Lung (tissue), 12 donors: ENCODE measurements around the gene GNRH2. TPM values are rescaled to one million over a fixed set of nuclear protein-coding genes. Genes with fewer than 3 reads are reported as not detected.

Source experiments
- ATAC-seq: fragments of 200-7000 bp; cut with Tn5 transposase; one replicate; pipeline ENCODE4 v1.9.1; 2020; ENCODE audit warnings: moderate number of reproducible peaks; ENCODE audit not compliant: insufficient read depth, low FRiP score
- DNase-seq, 3 donors: peaks; one replicate each; pipeline ENCODE4 v3.0.0-alpha.2; 2013 to 2017
- H3K27ac ChIP-seq, 2 donors: one replicate each; pipeline ENCODE4 v1.5.1; 2013; ENCODE audit warnings: mild to moderate bottlenecking in 2 of 2, moderate library complexity in 2 of 2, control low read depth in 1 of 2, inconsistent platforms in 1 of 2, low read depth in 1 of 2, low read length in 1 of 2
- H3K27me3 ChIP-seq, 3 donors: one replicate each; pipeline ENCODE4 v1.5.1; 2013; ENCODE audit warnings: low read length in 2 of 3; ENCODE audit not compliant: control insufficient read depth in 3 of 3, insufficient read depth in 3 of 3
- H3K36me3 ChIP-seq, 4 donors: one replicate each; pipeline ENCODE4 v1.5.1; 2013; ENCODE audit warnings: low read length in 4 of 4, mild to moderate bottlenecking in 1 of 4, moderate library complexity in 1 of 4; ENCODE audit not compliant: control insufficient read depth in 4 of 4, insufficient read depth in 4 of 4
- H3K4me1 ChIP-seq, 5 donors: one replicate each; pipeline ENCODE4 v1.5.1; 2013; ENCODE audit warnings: low read length in 5 of 5, mild to moderate bottlenecking in 2 of 5, moderate library complexity in 1 of 5; ENCODE audit not compliant: control insufficient read depth in 5 of 5, insufficient read depth in 5 of 5
- H3K4me3 ChIP-seq: one replicate; pipeline ENCODE4 v1.5.1; 2013; ENCODE audit warnings: mild to moderate bottlenecking, control low read depth, moderate library complexity
- H3K9ac ChIP-seq, 2 donors: one replicate each; pipeline ENCODE4 v1.5.1; 2013; ENCODE audit warnings: low read length in 2 of 2, control low read depth in 1 of 2; ENCODE audit not compliant: insufficient read depth in 1 of 2
- H3K9me3 ChIP-seq, 4 donors: one replicate each; pipeline ENCODE4 v1.5.1; 2013; ENCODE audit warnings: low read length in 3 of 4, mild to moderate bottlenecking in 1 of 4, moderate library complexity in 1 of 4; ENCODE audit not compliant: control insufficient read depth in 4 of 4, insufficient read depth in 3 of 4
- WGBS, 2 donors: extraction: QIAGEN DNeasy Blood & Tissue Kit; methylation state at CpG; one replicate each; pipeline ENCODE4 v1.1.7; 2013; 5-methylcytosine and 5-hydroxymethylcytosine counted together
- polyA plus RNA-seq, 2 donors: library from polyadenylated mRNA; stranded (reverse); fragments of 200-250 nt; gene quantifications; one replicate each; pipeline ENCODE4 v1.2.1, GENCODE V29; 2013
- total RNA-seq, 2 donors: library from RNA; depleted of rRNA in 1 of 2; stranded (reverse); fragments of >200 nt in 1 of 2; gene quantifications; one replicate each; pipeline ENCODE4 v1.2.1, GENCODE V29; 2014 to 2021
- TF ChIP-seq, protein P1 (sequence below): IDR thresholded peaks from 2 replicates; pipeline ENCODE4 v1.5.1; 2012; ENCODE audit warnings: mild to moderate bottlenecking; ENCODE audit errors: control extremely low read depth, extremely low read depth
- donor health status: control.
- donor health status: control.
- donor health status: Bipolar disorder and iron deficiency.
- donor health status: healthy.
- donor health status: DM: yes; HTN: yes; CAD: no.

Gene GNRH2
- total and polyA plus RNA-seq, 4 donors: 0.14 to 0.46 (median 0.16) TPM; not detected in 1

DNA sequence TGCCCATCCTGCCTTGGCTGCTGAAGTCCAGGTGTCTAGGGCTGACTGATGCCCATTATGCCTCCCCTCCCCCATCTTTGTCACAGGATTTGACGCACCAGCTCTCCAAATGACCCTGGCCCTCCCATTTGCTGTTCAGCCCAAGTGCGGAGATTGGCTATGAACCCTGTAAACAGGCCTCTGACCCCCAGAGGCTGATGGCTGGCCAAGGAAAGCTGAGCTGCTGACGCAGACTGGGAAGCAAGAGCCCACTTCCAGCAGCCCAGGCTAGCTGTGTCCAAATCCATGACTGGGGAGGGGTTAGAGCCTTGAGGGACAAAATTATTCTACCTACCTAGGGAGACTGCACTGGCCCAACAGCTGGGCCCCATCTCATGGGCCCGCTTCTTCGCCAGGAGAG lies 797 bp upstream of the GNRH2 start:
- peaks cover under 1 to 25% (median 21%) of the 10 kb centered on the region in 4 donors for H3K36me3 ChIP-seq
- H3K27me3 ChIP-seq: no peaks in the 10 kb centered on the region
- no peak overlapping the region for H3K4me3 ChIP-seq
- peak overlapping the region in 1 of 2 donors; percentile 73 for H3K9ac ChIP-seq
- no peak for ATAC-seq
- DNase-seq: peak; percentile 52 to 72 (median 55)
- WGBS, 2 donors: 84 to 87% methylated on average over 5 of the region's 5 CpGs
- no peaks in the 10 kb centered on the region for H3K9me3 ChIP-seq
- H3K4me1 ChIP-seq: peaks cover 0 to 30% (median 13%) of the 10 kb centered on the region in 5 donors
- peak overlapping the region in 1 of 2 donors; percentile 43 for H3K27ac ChIP-seq
- TF ChIP-seq, protein P1, sequence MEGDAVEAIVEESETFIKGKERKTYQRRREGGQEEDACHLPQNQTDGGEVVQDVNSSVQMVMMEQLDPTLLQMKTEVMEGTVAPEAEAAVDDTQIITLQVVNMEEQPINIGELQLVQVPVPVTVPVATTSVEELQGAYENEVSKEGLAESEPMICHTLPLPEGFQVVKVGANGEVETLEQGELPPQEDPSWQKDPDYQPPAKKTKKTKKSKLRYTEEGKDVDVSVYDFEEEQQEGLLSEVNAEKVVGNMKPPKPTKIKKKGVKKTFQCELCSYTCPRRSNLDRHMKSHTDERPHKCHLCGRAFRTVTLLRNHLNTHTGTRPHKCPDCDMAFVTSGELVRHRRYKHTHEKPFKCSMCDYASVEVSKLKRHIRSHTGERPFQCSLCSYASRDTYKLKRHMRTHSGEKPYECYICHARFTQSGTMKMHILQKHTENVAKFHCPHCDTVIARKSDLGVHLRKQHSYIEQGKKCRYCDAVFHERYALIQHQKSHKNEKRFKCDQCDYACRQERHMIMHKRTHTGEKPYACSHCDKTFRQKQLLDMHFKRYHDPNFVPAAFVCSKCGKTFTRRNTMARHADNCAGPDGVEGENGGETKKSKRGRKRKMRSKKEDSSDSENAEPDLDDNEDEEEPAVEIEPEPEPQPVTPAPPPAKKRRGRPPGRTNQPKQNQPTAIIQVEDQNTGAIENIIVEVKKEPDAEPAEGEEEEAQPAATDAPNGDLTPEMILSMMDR: no peak

DNA sequence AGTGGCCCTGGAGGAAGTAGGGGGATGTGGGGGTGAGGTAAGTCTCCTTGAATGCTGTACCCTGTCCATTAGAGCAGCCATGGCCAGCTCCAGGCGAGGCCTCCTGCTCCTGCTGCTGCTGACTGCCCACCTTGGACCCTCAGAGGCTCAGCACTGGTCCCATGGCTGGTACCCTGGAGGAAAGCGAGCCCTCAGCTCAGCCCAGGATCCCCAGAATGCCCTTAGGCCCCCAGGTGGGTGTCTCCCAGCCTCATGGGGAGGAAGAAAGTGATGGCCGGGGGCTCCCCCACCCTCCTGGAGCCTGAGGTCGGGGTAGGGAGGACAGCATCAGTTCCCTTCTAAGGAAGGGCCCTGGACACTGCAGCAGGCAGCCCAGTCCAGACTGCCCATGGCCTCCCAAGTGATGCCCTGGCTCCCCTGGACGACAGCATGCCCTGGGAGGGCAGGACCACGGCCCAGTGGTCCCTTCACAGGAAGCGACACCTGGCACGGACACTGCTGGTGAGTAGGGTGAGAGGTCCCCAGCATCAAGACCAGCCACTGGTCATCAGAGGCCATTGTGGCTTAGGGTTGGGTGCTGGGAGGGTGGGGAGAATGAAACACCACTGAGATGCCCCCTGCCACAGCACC lies 1.0 kb downstream of the GNRH2 start:
- DNase-seq (no peak), ATAC-seq (no peak)
- Histone ChIP-seq H3K9ac (no peak overlapping the region), H3K27ac (peak overlapping the region; percentile 95 to 98), H3K4me3 (no peak overlapping the region), H3K36me3 (peaks cover 10 to 26% (median 25%) of the 10 kb centered on the region in 4 donors), H3K9me3 (no peaks in the 10 kb centered on the region), H3K4me1 (peaks cover 0 to 30% (median 13%) of the 10 kb centered on the region in 5 donors), H3K27me3 (no peaks in the 10 kb centered on the region)
- 88 to 92% methylated on average over 8 of the region's 8 CpGs for whole genome bisulfite sequencing, 2 donors
- TF ChIP-seq, protein P1: no peak

DNA sequence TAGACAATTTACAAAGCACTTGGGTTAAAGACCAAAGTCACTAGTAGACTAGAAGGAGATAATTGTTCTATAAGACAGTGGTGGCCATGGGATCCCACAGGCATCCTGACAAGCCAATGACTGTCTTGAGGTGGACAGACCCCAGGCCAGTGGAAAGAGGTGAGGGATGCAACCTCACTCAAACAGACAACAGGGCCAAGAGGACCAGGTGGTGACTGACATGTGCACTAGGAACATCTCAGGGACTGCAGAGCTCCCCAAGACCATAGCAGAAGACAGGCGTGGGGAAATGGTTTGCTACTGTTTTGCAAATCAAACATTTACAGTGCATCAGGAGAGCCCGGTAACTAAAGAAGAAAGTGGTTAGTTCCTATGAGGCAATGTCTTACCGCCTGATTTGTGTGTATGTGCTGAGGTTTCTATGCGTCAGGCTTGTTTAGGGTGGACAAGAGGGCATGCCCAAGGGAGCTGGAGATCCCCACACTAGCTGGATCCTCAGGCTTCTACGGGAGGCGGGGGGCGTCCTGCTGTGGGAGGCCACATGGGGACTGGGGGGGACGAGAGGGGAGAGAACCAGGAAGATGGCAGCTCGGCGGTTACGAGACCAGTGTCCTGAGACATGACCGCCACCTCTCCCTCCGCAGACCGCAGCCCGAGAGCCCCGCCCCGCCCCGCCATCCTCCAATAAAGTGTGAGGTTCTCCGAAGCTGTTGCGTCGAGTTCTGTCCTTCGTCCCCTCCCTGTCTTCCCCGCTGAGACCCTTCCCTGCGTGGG lies 1.8 kb downstream of the GNRH2 start:
- H3K4me3 ChIP-seq: peak overlapping the region; percentile 64
- no peaks in the 10 kb centered on the region for H3K27me3 ChIP-seq
- no peaks in the 10 kb centered on the region for H3K9me3 ChIP-seq
- WGBS, 2 donors: 2 to 3% methylated on average over 13 to 24 of the region's 24 CpGs
- H3K9ac ChIP-seq: peak overlapping the region; percentile 31 to 43
- H3K36me3 ChIP-seq: peaks cover 10 to 24% (median 23%) of the 10 kb centered on the region in 4 donors
- peaks cover 0 to 30% (median 13%) of the 10 kb centered on the region in 5 donors for H3K4me1 ChIP-seq
- TF ChIP-seq, protein P1: no peak
- ATAC-seq: peak; percentile 66
- DNase-seq: no peak
- H3K27ac ChIP-seq: peak overlapping the region; percentile 95 to 98
